GM20000 (cell line): Measurements from ENCODE around the gene HS3ST4.

Experiments
- DNase-seq: peaks from one replicate; pipeline ENCODE4 v3.0.0; 2012; ENCODE audit warnings: low spot score
- TF ChIP-seq, protein P1 (sequence below): IDR thresholded peaks from 2 replicates; pipeline ENCODE4 v1.5.1; 2012; ENCODE audit warnings: mild to moderate bottlenecking, control low read depth; ENCODE audit errors: extremely low read depth, missing control alignments

Gene HS3ST4

DNA sequence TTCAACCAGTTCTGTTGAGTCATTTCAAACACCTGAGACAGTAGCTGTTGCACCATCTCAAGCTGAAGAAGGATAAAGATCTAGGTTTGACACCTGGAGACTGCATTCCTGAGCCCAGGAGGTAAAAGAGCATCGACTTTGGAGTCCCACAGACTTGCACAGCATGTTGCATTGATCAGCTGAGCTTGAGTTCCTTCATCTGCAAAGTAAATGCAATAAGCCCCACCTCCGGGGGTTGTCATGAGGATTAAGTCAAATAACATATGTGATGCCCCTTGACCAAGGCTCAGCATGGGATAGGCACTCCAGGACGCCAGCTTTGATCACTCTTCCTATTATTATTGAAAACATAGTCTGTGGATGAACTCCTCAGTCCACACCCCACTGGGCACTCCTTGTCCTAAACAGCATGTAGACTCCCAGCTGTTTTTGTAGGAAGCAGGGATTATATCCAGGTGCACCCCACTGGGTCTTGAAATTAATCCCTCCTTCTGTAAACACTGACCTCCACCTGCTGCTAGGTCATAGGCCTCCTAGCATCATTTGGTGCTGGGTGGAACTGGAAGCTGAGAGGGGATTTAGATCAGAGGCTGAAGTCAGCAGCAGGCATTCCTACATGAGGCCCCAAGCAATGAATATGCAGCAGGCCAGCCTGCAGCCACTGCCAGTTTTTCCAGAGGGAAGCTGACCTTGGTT is 259.0 kb downstream of the HS3ST4 start:
- no peak for DNase-seq
- TF ChIP-seq, protein P1, sequence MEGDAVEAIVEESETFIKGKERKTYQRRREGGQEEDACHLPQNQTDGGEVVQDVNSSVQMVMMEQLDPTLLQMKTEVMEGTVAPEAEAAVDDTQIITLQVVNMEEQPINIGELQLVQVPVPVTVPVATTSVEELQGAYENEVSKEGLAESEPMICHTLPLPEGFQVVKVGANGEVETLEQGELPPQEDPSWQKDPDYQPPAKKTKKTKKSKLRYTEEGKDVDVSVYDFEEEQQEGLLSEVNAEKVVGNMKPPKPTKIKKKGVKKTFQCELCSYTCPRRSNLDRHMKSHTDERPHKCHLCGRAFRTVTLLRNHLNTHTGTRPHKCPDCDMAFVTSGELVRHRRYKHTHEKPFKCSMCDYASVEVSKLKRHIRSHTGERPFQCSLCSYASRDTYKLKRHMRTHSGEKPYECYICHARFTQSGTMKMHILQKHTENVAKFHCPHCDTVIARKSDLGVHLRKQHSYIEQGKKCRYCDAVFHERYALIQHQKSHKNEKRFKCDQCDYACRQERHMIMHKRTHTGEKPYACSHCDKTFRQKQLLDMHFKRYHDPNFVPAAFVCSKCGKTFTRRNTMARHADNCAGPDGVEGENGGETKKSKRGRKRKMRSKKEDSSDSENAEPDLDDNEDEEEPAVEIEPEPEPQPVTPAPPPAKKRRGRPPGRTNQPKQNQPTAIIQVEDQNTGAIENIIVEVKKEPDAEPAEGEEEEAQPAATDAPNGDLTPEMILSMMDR = no peak

GRCh38 chr16:25951999-25952398 is 260.2 kb downstream of the HS3ST4 start:
- TF ChIP-seq, protein P1 = no peak
- no peak for DNase-seq

DNA sequence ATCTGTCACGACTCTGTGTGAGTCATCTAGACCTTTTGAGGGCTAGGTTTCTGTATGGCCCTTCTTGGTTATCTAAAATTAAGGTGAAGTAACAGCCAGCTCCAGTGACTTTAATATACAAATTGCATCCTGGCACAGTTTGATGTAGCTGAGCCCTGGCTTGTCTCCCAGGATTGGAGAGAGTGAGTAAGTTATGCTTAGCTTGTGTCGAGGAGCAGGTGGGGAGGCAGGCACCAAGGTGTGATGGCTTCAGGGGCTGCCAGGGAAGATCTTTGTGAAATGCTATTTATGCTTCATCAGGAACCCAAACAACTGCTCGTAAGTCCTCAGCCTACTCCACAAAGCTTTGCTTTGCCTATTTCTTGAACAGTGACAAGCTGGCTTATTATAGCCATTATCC is 261.2 kb downstream of the HS3ST4 start:
- DNase-seq = no peak
- TF ChIP-seq, protein P1 = no peak

DNA sequence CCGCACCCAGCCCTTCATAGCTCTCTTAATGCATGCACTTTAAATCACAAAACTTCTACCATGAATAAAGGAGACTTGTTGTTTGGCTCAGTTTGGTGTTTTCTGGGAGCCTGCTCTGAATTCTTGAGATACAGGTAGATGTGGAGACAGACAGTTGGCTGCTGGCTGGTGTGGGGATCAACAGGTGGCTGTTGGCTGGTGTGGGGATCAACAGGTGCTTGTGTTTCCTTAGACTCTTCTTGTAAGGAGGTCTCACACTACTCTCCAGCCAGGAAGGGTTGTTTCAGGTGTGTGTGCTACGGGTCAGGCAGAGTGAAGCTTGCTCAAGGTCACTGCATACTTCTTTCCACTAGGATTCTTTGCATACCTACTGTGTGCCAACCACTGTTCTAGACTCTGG is 265.9 kb downstream of the HS3ST4 start:
- TF ChIP-seq, protein P1 = no peak

DNA sequence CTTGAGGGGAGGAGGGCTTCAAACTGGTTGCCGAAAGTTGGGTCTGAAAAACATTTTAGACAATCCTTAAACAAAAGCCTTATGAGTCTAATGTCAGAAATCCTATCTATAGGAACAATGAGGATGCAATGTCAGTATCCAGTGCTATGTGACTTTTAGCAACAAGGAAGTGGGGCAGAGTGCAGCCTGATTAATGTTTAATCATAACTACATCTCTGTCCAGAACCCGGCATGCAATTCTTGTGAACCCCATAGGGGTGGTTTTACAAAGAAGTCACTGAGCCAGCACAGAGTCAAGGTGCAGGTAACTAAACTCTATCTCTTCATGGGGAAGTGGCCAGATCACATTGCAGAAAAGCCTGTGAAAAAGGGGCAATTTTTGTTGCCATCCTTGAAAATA is 267.5 kb downstream of the HS3ST4 start:
- TF ChIP-seq, protein P1 = no peak

More for the DNA sequence above, 265.9 kb downstream of the HS3ST4 start:
- DNase-seq = no peak

GRCh38 chr16:25966172-25967097 is 274.7 kb downstream of the HS3ST4 start:
- TF ChIP-seq, protein P1 = no peak
- peak; percentile 29 for DNase-seq

More for the DNA sequence above, 267.5 kb downstream of the HS3ST4 start:
- DNase-seq = no peak

- TF ChIP-seq, protein P1 = no peak
- no peak for DNase-seq
Observed at GRCh38 chr16:25977121-25977520, 285.4 kb downstream of the HS3ST4 start.
